Mesendoderm (in vitro differentiated cells): ENCODE measurements around the gene DAGLA.

Experiments
- DNase-seq: peaks from one replicate; pipeline ENCODE4 v3.0.0; 2013
- H2AK5ac ChIP-seq: 2 replicates; pipeline ENCODE4 v1.6.1; 2013; ENCODE audit warnings: low read length, inconsistent platforms
- H2BK120ac ChIP-seq: 2 replicates; pipeline ENCODE4 v1.6.1; 2013; ENCODE audit warnings: low read depth, mild to moderate bottlenecking, low read length, moderate library complexity, mixed read lengths
- H2BK15ac ChIP-seq: replicated peaks from 2 replicates; pipeline ENCODE4 v1.6.1; 2013; ENCODE audit warnings: low read depth, mild to moderate bottlenecking, moderate library complexity
- H2BK5ac ChIP-seq: 2 replicates; pipeline ENCODE4 v1.6.1; 2013; ENCODE audit warnings: low read length, inconsistent platforms
- H3K18ac ChIP-seq: 2 replicates; pipeline ENCODE4 v1.6.1; 2013; ENCODE audit warnings: mild to moderate bottlenecking, low read length, mixed read lengths
- H3K23ac ChIP-seq: one replicate; pipeline ENCODE4 v1.6.1; 2013; ENCODE audit warnings: low read length
- H3K27ac ChIP-seq: 2 replicates; pipeline ENCODE4 v1.5.1; 2013; ENCODE audit warnings: low read depth, mild to moderate bottlenecking, inconsistent platforms, low read length, moderate library complexity
- H3K27me3 ChIP-seq: 2 replicates; pipeline ENCODE4 v1.6.1; 2013; ENCODE audit warnings: low read length, control low read depth, mild to moderate bottlenecking, inconsistent platforms; ENCODE audit not compliant: insufficient read depth, poor library complexity
- H3K36me3 ChIP-seq: 2 replicates; pipeline ENCODE4 v1.6.1; 2013; ENCODE audit warnings: low read length, inconsistent platforms; ENCODE audit not compliant: control insufficient read depth, insufficient read depth
- H3K4ac ChIP-seq: one replicate; pipeline ENCODE4 v1.6.1; 2013; ENCODE audit warnings: low read depth, mild to moderate bottlenecking, low read length, moderate library complexity
- H3K4me1 ChIP-seq: 2 replicates; pipeline ENCODE4 v1.6.1; 2013; ENCODE audit warnings: low read depth, low read length, inconsistent platforms; ENCODE audit not compliant: control insufficient read depth
- H3K4me2 ChIP-seq: 2 replicates; pipeline ENCODE4 v1.6.1; 2013; ENCODE audit warnings: low read length
- H3K4me3 ChIP-seq: 2 replicates; pipeline ENCODE4 v1.5.1; 2013; ENCODE audit warnings: mild to moderate bottlenecking, low read length
- H3K56ac ChIP-seq: one replicate; pipeline ENCODE4 v1.6.1; 2013; ENCODE audit warnings: low read length
- H3K79me1 ChIP-seq: 2 replicates; pipeline ENCODE4 v1.6.1; 2013; ENCODE audit warnings: low read length, inconsistent platforms
- H3K79me2 ChIP-seq: 2 replicates; pipeline ENCODE4 v1.6.1; 2013; ENCODE audit warnings: mild to moderate bottlenecking, low read length; ENCODE audit not compliant: control insufficient read depth, insufficient read depth
- H3K9ac ChIP-seq: 2 replicates; pipeline ENCODE4 v1.6.1; 2013; ENCODE audit warnings: low read length, inconsistent platforms
- H4K5ac ChIP-seq: one replicate; pipeline ENCODE4 v1.6.1; 2013; ENCODE audit warnings: low read length
- H4K8ac ChIP-seq: one replicate; pipeline ENCODE4 v1.6.1; 2013; ENCODE audit warnings: low read depth, mild to moderate bottlenecking, control low read depth, low read length, moderate library complexity
- WGBS: extraction: QIAGEN DNeasy Blood & Tissue Kit; methylation state at CpG from one replicate; pipeline ENCODE4 v1.1.7; 2013; ENCODE audit warnings: low lambda C conversion rate, missing lambda C conversion rate; ENCODE audit not compliant: insufficient coverage; ENCODE audit errors: extremely low coverage; 5-methylcytosine and 5-hydroxymethylcytosine counted together

Gene DAGLA

GRCh38 chr11:61746442-61747191 is 66.4 kb downstream of the DAGLA start:
- Histone ChIP-seq H2BK5ac (no peak overlapping the region), H3K79me1 (no peaks in the 10 kb centered on the region), H3K4me2 (no peak overlapping the region), H3K4me1 (peaks cover 7% of the 10 kb centered on the region), H3K27me3 (no peaks in the 10 kb centered on the region), H3K56ac (peak overlapping the region; percentile 7), H3K79me2 (no peaks in the 10 kb centered on the region), H3K9ac (no peak overlapping the region), H3K23ac (no peak overlapping the region), H3K4ac (no peak overlapping the region), H3K4me3 (no peak overlapping the region), H3K36me3 (no peaks in the 10 kb centered on the region), H2BK15ac (no peak overlapping the region), H4K8ac (no peak overlapping the region), H2AK5ac (no peak overlapping the region), H4K5ac (no peak overlapping the region), H3K18ac (no peak overlapping the region), H3K27ac (no peak overlapping the region), H2BK120ac (no peak overlapping the region)
- WGBS: no CpG with 5 or more reads among the region's 19 CpGs
- DNase-seq: no peak

DNA sequence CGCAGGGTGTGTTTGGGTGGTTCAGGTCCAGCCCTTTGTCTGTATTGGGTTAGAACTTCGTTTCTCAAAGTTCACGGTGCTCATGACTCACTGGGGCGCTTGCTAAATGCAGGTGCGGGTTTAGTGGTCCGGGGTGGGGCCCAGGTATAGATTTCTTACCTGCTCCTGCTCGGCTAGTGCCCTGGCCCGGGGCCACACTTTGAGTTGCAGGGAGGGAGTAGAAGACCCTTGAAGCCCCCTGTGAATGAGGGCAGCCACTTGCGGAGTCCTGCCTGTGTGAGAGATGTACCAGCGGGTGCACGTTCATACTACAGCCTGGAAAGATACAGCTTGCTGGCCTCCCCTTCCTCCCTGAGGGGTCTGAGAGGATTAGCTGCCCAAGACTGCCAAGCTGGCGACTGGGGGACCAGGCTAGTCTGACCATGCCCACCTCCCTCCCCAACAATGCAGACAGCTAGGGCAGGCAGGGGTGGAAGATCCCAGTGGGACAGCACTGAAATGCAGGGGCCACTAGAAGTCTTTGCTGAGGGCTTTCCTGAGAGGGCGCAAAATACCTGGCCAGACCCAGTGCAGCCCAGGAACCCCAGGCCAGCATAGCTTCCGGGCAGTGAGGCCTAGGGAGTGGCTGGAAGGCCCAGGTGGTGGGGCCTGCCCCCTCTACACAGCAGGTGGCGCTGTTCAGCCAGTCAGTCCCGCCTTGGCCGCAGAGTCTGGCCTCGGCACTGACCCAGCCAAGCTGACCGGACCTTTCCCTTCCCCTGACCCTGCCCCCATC is 67.2 kb downstream of the DAGLA start:
- Histone ChIP-seq H3K56ac (peak overlapping the region; percentile 85), H4K8ac (no peak overlapping the region), H3K27ac (no peak overlapping the region), H3K4me1 (peaks cover 7% of the 10 kb centered on the region), H3K4me2 (no peak overlapping the region), H2BK15ac (no peak overlapping the region), H2BK120ac (no peak overlapping the region), H3K36me3 (no peaks in the 10 kb centered on the region), H4K5ac (no peak overlapping the region), H3K27me3 (no peaks in the 10 kb centered on the region), H3K79me1 (no peaks in the 10 kb centered on the region), H3K23ac (no peak overlapping the region), H3K4me3 (no peak overlapping the region), H2BK5ac (no peak overlapping the region), H2AK5ac (no peak overlapping the region), H3K4ac (no peak overlapping the region), H3K79me2 (no peaks in the 10 kb centered on the region), H3K18ac (no peak overlapping the region), H3K9ac (peak overlapping the region; percentile 40)
- peak; percentile 77 for DNase-seq
- no CpG with 5 or more reads among the region's 19 CpGs for WGBS

- Histone ChIP-seq H3K18ac (no peak overlapping the region), H3K4ac (no peak overlapping the region), H2AK5ac (no peak overlapping the region), H3K56ac (peak overlapping the region; percentile 71), H3K27me3 (no peaks in the 10 kb centered on the region), H4K8ac (no peak overlapping the region), H3K79me1 (no peaks in the 10 kb centered on the region), H3K79me2 (no peaks in the 10 kb centered on the region), H3K27ac (no peak overlapping the region), H3K36me3 (no peaks in the 10 kb centered on the region), H2BK15ac (no peak overlapping the region), H3K4me3 (no peak overlapping the region), H3K4me1 (peaks cover 7% of the 10 kb centered on the region), H2BK120ac (no peak overlapping the region), H3K23ac (no peak overlapping the region), H2BK5ac (no peak overlapping the region), H3K4me2 (no peak overlapping the region), H4K5ac (no peak overlapping the region), H3K9ac (no peak overlapping the region)
- no peak for DNase-seq
- WGBS: no CpG with 5 or more reads among the region's 3 CpGs
These were observed 67.7 kb downstream of the DAGLA start for GRCh38 chr11:61747967-61748285.

DNA sequence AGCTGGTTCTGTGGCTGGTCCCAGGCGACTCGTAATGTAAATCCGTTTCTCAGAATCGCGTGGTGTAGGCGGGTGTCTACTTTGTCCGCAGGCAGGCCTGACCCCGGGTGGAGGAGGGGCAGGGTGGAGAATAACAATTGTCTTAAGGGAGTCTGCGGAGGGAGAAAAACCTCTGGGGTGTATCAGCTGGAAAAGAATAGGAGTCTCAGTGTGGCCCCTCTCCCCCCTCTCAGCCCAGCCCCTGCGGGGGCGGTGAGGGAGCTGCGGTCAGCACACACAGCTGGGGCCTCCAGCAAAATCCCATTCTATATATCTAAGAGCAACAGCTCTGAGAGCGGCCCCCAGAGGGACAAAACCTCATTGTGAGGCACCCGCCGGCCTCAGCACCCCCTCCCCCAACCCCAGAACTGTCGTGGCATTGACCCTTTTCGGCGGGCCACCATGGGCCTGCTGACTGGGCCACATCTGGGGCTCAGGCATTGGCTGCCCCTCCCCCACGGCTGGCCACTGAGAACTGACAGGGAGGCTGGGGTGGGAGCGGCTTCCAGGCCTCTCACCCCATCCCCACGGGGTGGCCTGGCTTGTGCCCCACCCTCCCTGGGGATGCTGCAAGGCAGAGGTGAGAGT is 69.5 kb downstream of the DAGLA start:
- Histone ChIP-seq H3K4me1 (peaks cover 19% of the 10 kb centered on the region), H3K36me3 (no peaks in the 10 kb centered on the region), H2BK15ac (no peak overlapping the region), H3K79me1 (no peaks in the 10 kb centered on the region), H3K4ac (no peak overlapping the region), H3K18ac (no peak overlapping the region), H4K8ac (no peak overlapping the region), H3K27ac (no peak overlapping the region), H3K4me3 (no peak overlapping the region), H3K4me2 (no peak overlapping the region), H2BK5ac (no peak overlapping the region), H2BK120ac (no peak overlapping the region), H3K79me2 (no peaks in the 10 kb centered on the region), H2AK5ac (no peak overlapping the region), H3K9ac (peak overlapping the region; percentile 4), H3K56ac (peak overlapping the region; percentile 70), H4K5ac (no peak overlapping the region), H3K23ac (no peak overlapping the region), H3K27me3 (no peaks in the 10 kb centered on the region)
- WGBS: no CpG with 5 or more reads among the region's 21 CpGs
- DNase-seq: no peak

DNA sequence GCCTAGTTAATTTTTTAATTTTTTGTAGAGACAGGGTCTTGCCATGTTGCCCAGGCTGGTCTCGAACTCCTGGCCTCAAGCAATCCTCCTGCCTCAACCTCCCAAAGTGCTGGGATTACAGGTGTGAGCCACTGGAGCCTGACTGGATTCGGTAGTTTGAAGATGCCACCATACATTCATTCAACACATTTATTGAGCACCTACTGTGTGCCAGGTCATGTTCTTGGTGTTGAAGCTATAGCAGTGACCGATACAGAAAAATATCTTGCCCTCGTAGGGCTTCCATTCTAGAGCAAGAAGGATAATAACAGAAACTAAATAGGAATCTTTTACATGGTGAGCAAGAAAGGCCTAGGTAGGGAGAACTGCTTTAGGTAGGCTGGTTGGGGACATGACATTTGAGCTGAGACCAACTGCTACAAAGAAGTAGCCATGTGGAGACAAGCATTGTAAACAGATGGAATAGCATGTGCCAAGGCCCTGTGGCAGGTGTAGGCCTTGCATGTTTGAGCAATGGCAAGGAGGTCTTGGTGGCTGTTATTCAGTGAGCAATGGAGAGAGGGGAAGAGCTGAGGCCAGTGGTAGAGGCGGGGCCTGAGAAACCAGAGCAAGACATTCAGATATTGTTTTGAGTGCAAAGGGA is 70.6 kb downstream of the DAGLA start:
- H2BK120ac ChIP-seq: no peak overlapping the region
- WGBS: no CpG with 5 or more reads among the region's 5 CpGs
- H2AK5ac ChIP-seq: no peak overlapping the region
- H3K36me3 ChIP-seq: no peaks in the 10 kb centered on the region
- H3K4me1 ChIP-seq: peaks cover 23% of the 10 kb centered on the region
- no peak overlapping the region for H3K4me3 ChIP-seq
- H3K79me2 ChIP-seq: no peaks in the 10 kb centered on the region
- no peaks in the 10 kb centered on the region for H3K79me1 ChIP-seq
- H4K5ac ChIP-seq: no peak overlapping the region
- no peak overlapping the region for H4K8ac ChIP-seq
- H2BK15ac ChIP-seq: no peak overlapping the region
- H3K23ac ChIP-seq: no peak overlapping the region
- H3K27me3 ChIP-seq: no peaks in the 10 kb centered on the region
- H3K18ac ChIP-seq: no peak overlapping the region
- H3K4me2 ChIP-seq: no peak overlapping the region
- no peak overlapping the region for H3K9ac ChIP-seq
- DNase-seq: no peak
- no peak overlapping the region for H3K27ac ChIP-seq
- no peak overlapping the region for H2BK5ac ChIP-seq
- no peak overlapping the region for H3K4ac ChIP-seq
- H3K56ac ChIP-seq: no peak overlapping the region
